K562 (cell line): ENCODE data around the gene PPP1R1C. TPM values are rescaled to one million over a fixed set of nuclear protein-coding genes. Genes with fewer than 3 reads are reported as not detected.

ENCODE experiments used
- ATAC-seq: fragments of 200-7000 bp; cut with Tn5 transposase; 3 replicates; pipeline ENCODE4 v1.9.1; 2020; ENCODE audit warnings: moderate library complexity
- BruUV-seq: library from RNA; stranded (reverse); fragments of 400-500 nt; replicated peaks from 2 replicates; lab custom pipeline; 2021; lab: Mats Ljungman, UMichigan
- CTCF ChIA-PET: fragments of 300-600 bp; formaldehyde crosslinking; extraction: SDS; loops from one replicate; lab custom pipeline; 2021; ENCODE audit warnings: low intra/inter-chr PET ratio; lab: Yijun Ruan, JAX
- POLR2A ChIA-PET: fragments of 300-600, 350-650 bp; sonication (Branson Sonifier 250); formaldehyde crosslinking; extraction: SDS; loops from one replicate; lab custom pipeline; 2021; ENCODE audit warnings: antibody characterized with exemption, inconsistent platforms; lab: Yijun Ruan, JAX
- DNase-seq, 4 experiments: peaks; one replicate each; pipeline versions ENCODE4 v3.0.0 to v3.0.0-alpha.2; 2011 to 2018; ENCODE audit warnings: low spot score in 3 of 4, mixed read lengths in 3 of 4; ENCODE audit errors: extremely low read depth in 1 of 4
- FAIRE-seq: peaks from 2 replicates; lab custom pipeline; 2011; peaks lifted over from hg19 to GRCh38; lab: Jason Lieb, UNC
- H2AFZ ChIP-seq: 2 replicates; pipeline ENCODE4 v1.6.0; 2011; ENCODE audit warnings: low read depth, low read length, control low read depth, inconsistent platforms
- H3K27ac ChIP-seq: fragments of 200-600 bp; 3 replicates; pipeline ENCODE4 v1.8.0; 2011; ENCODE audit warnings: low read depth, mild to moderate bottlenecking, control low read depth, inconsistent platforms, low read length, moderate library complexity, mixed read lengths; ENCODE audit errors: extremely low read depth
- H3K27me3 ChIP-seq, 2 experiments: fragments of 300-600 bp in 1 of 2; 2 replicates in 1 of 2; 3 replicates in 1 of 2; pipeline versions ENCODE4 v1.6.0 to v1.8.0; 2011; ENCODE audit warnings: inconsistent platforms in 2 of 2, low read length in 2 of 2, mild to moderate bottlenecking in 1 of 2, mixed read lengths in 1 of 2, moderate library complexity in 1 of 2; ENCODE audit not compliant: control insufficient read depth in 2 of 2, insufficient read depth in 2 of 2
- H3K36me3 ChIP-seq: fragments of 300-600 bp; 3 replicates; pipeline ENCODE4 v1.8.0; 2011; ENCODE audit warnings: mild to moderate bottlenecking, low read length, inconsistent platforms; ENCODE audit not compliant: control insufficient read depth, insufficient read depth
- H3K4me1 ChIP-seq, 2 experiments: fragments of 200-600 bp in 1 of 2; replicated peaks in 1 of 2; 2 replicates in 1 of 2; 3 replicates in 1 of 2; pipeline versions ENCODE4 v1.5.1 to v1.8.0; 2011; ENCODE audit warnings: inconsistent platforms in 2 of 2, low read length in 2 of 2, mild to moderate bottlenecking in 1 of 2, mixed read lengths in 1 of 2, moderate library complexity in 1 of 2; ENCODE audit not compliant: control insufficient read depth in 2 of 2, insufficient read depth in 2 of 2
- H3K4me2 ChIP-seq: 2 replicates; pipeline ENCODE4 v1.6.1; 2011; ENCODE audit warnings: low read length, control low read depth, inconsistent platforms, mixed read lengths; ENCODE audit not compliant: insufficient read depth
- H3K4me3 ChIP-seq: fragments of 200-600 bp; sonication (generic), shearing (Covaris generic); 2 replicates; pipeline ENCODE4 v1.5.1; 2016; ENCODE audit warnings: control low read depth, inconsistent platforms
- H3K79me2 ChIP-seq: fragments of 200-600 bp; 3 replicates; pipeline ENCODE4 v1.8.0; 2011; ENCODE audit warnings: low read length, inconsistent platforms; ENCODE audit not compliant: control insufficient read depth, insufficient read depth
- H3K9ac ChIP-seq, 2 experiments: 2 replicates each; pipeline versions ENCODE4 v1.6.0 to v1.6.1; 2011; ENCODE audit warnings: low read depth in 2 of 2, low read length in 2 of 2, control low read depth in 1 of 2, inconsistent platforms in 1 of 2, mild to moderate bottlenecking in 1 of 2, mixed read lengths in 1 of 2; ENCODE audit not compliant: insufficient read depth in 1 of 2
- H3K9me1 ChIP-seq: one replicate; pipeline ENCODE4 v1.6.0; 2011; ENCODE audit warnings: inconsistent platforms, mild to moderate bottlenecking, low read length, moderate library complexity; ENCODE audit not compliant: control insufficient read depth, insufficient read depth
- H3K9me3 ChIP-seq: replicated peaks from 2 replicates; pipeline ENCODE4 v1.5.1; 2011; ENCODE audit warnings: low read depth, low read length, inconsistent platforms; ENCODE audit not compliant: control insufficient read depth, insufficient read depth
- H4K20me1 ChIP-seq: replicated peaks from 2 replicates; pipeline ENCODE4 v1.6.1; 2011; ENCODE audit warnings: low read length, inconsistent platforms, mixed read lengths; ENCODE audit not compliant: control insufficient read depth, insufficient read depth
- EP400 ChIP-seq: fragments of 450-650 bp; IDR thresholded peaks from 2 replicates; pipeline ENCODE4 v1.6.1; 2017; ENCODE audit warnings: antibody characterized with exemption, mild to moderate bottlenecking, moderate library complexity
- FOXK1 ChIP-seq: sonication (generic); formaldehyde crosslinking; IDR thresholded peaks from 2 replicates; pipeline ENCODE4 v1.8.0; 2022; ENCODE audit warnings: missing genetic modification reagents, mild to moderate bottlenecking, borderline replicate concordance
- MAFF ChIP-seq: IDR thresholded peaks from 2 replicates; pipeline ENCODE4 v1.6.1; 2012; ENCODE audit warnings: low read length, improper control_type of control experiment
- POLR2H ChIP-seq: IDR thresholded peaks from 2 replicates; pipeline ENCODE4 v1.6.1; 2016; ENCODE audit warnings: missing genetic modification characterization, low read depth, mild to moderate bottlenecking, control low read depth, missing compliant biosample characterization, moderate library complexity
- SP1 ChIP-seq: sonication (generic); formaldehyde crosslinking; IDR thresholded peaks from 2 replicates; pipeline ENCODE4 v1.8.1; 2022; ENCODE audit warnings: mild to moderate bottlenecking, missing genetic modification reagents
- ZNF143 ChIP-seq: sonication (generic); formaldehyde crosslinking; IDR thresholded peaks from 2 replicates; pipeline ENCODE4 v1.9.0; 2022; ENCODE audit warnings: mild to moderate bottlenecking, missing genetic modification reagents
- WGBS: fragments of 100-300 bp; shearing (Covaris generic); methylation state at CpG from one replicate; pipeline ENCODE4 v1.1.6; 2016; ENCODE audit warnings: low coverage, mixed read lengths; ENCODE audit not compliant: insufficient coverage; ENCODE audit errors: missing lambda C conversion rate; 5-methylcytosine and 5-hydroxymethylcytosine counted together
- in situ Hi-C: fragments of 300-500 bp; cut with MboI; formaldehyde crosslinking; loops from 4 replicates; pipeline ENCODE4 v1.15.0; 2018; ENCODE audit warnings: inconsistent platforms, mixed read lengths
- intact Hi-C: fragments of 100-400 bp; cut with micrococcal nuclease; formaldehyde crosslinking; loops from 2 replicates; pipeline ENCODE4 v1.14.2; 2022
- polyA plus RNA-seq, 8 experiments: library from polyadenylated mRNA; depleted of rRNA in 4 of 8; stranded (reverse) in 5 of 8; unstranded in 3 of 8; fragments of >200 nt; fragmentation: Nextera tagmentation in 2 of 8; fragmentation: Illumina TruSeq in 1 of 8; extraction: Ambion mirVana in 2 of 8; extraction: Trizol in 1 of 8; gene quantifications; 2 replicates each; pipeline versions ENCODE4 v1.2.1 to v1.2.3, GENCODE V29; 2011 to 2014; ENCODE audit warnings: inconsistent platforms in 1 of 8, missing spikeins in 1 of 8
- total RNA-seq, 7 experiments: library from RNA; depleted of rRNA in 6 of 7; stranded (reverse); fragments of >200 nt in 6 of 7; fragmentation: Illumina TruSeq in 2 of 7; extraction: Trizol in 2 of 7; gene quantifications; 2 replicates each; pipeline versions ENCODE4 v1.2.1 to v1.2.3, GENCODE V29; 2011 to 2021; ENCODE audit warnings: low replicate concordance in 1 of 7
- TF ChIP-seq, protein P1 (sequence below): fragments of 250-450 bp; sonication (Bioruptor Pico); IDR thresholded peaks from 2 replicates; pipeline ENCODE4 v1.4.0; 2020; ENCODE audit warnings: mild to moderate bottlenecking, moderate library complexity, borderline replicate concordance

Gene PPP1R1C
- total and polyA plus RNA-seq, 9 of the 15 experiments (the other 6 are each of a cell fraction or from before 2014, with no cell fraction given), result 0.09 to 0.64 (median 0.40) TPM; not detected in 2

DNA sequence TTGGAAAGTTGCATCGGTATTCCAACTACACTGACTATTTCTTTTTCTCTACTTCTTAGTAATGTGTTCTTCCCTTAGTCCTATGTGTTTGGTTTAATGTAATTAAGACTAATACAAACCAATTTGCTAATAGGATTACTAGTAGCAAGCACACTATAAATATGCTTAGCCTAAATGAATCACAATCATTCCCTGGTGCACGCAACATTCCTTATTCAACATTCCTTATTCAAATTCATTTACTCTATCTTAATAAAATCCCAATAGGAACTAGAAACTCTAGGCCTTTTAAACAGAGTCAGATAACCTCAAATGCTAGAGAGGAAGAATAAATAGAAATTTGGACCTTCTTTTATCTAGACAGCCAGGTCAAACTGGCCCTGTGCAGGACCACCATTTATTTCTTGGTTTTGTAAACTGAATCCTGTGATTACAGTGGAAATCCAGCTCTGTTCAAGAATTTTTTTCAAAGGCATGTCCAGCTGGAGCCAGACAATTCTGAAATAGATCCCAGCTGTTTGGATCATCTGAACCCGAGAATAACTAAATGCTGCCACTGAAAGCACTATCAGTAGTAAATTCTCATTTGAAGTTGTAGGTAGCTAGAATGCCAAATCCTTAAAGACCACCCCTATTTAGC lies 103.1 kb downstream of the PPP1R1C start:
- no peak for TF ChIP-seq SP1
- TF ChIP-seq POLR2H, result no peak
- no peak for TF ChIP-seq EP400
- no peak for TF ChIP-seq ZNF143
- TF ChIP-seq, protein P1, sequence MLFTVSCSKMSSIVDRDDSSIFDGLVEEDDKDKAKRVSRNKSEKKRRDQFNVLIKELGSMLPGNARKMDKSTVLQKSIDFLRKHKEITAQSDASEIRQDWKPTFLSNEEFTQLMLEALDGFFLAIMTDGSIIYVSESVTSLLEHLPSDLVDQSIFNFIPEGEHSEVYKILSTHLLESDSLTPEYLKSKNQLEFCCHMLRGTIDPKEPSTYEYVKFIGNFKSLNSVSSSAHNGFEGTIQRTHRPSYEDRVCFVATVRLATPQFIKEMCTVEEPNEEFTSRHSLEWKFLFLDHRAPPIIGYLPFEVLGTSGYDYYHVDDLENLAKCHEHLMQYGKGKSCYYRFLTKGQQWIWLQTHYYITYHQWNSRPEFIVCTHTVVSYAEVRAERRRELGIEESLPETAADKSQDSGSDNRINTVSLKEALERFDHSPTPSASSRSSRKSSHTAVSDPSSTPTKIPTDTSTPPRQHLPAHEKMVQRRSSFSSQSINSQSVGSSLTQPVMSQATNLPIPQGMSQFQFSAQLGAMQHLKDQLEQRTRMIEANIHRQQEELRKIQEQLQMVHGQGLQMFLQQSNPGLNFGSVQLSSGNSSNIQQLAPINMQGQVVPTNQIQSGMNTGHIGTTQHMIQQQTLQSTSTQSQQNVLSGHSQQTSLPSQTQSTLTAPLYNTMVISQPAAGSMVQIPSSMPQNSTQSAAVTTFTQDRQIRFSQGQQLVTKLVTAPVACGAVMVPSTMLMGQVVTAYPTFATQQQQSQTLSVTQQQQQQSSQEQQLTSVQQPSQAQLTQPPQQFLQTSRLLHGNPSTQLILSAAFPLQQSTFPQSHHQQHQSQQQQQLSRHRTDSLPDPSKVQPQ (CRISPR knock-in tag), result no peak
- no peak for TF ChIP-seq MAFF
- TF ChIP-seq FOXK1, result no peak
- no peak for FAIRE-seq
- intact Hi-C loops (no loop called here), in situ Hi-C loops (no loop called here)
- Histone ChIP-seq H3K27me3 (no peaks in the 10 kb centered on the region), H3K4me2 (no peak overlapping the region), H3K9me3 (no peaks in the 10 kb centered on the region), H3K9me1 (no peaks in the 10 kb centered on the region), H3K36me3 (no peaks in the 10 kb centered on the region), H3K9ac (no peak overlapping the region), H3K79me2 (no peaks in the 10 kb centered on the region), H3K4me1 (no peaks in the 10 kb centered on the region), H4K20me1 (no peaks in the 10 kb centered on the region), H3K4me3 (no peak overlapping the region), H3K27ac (no peak overlapping the region), H2AFZ (no peak overlapping the region)
- 2% methylated on average over 3 of the region's 3 CpGs for WGBS
- no peak for ATAC-seq
- ChIA-PET CTCF (no interaction called here), POLR2A (no interaction called here)
- no TSS peak for BruUV-seq
- no peak for DNase-seq
